H9 (cell line): ENCODE results near the gene AHI1. TPM values are rescaled to one million over a fixed set of nuclear protein-coding genes. Genes with fewer than 3 reads are reported as not detected.

ENCODE experiments used
- DNase-seq: peaks from one replicate; pipeline ENCODE4 v3.0.0-alpha.2; 2017
- H2AFZ ChIP-seq: one replicate; pipeline ENCODE4 v1.6.1; 2013; ENCODE audit warnings: mild to moderate bottlenecking, low read length, control low read depth, moderate library complexity
- H2AK5ac ChIP-seq: 2 replicates; pipeline ENCODE4 v1.6.1; 2013; ENCODE audit warnings: low read length, control low read depth, mixed read lengths; ENCODE audit not compliant: insufficient read length
- H2BK120ac ChIP-seq: one replicate; pipeline ENCODE4 v1.6.1; 2013; ENCODE audit warnings: low read depth, mild to moderate bottlenecking, low read length, control low read depth, inconsistent platforms; ENCODE audit not compliant: poor library complexity, severe bottlenecking
- H2BK12ac ChIP-seq: 2 replicates; pipeline ENCODE4 v1.6.1; 2013; ENCODE audit warnings: low read length, control low read depth, mixed read lengths, low read depth; ENCODE audit not compliant: insufficient read length
- H2BK15ac ChIP-seq: 2 replicates; pipeline ENCODE4 v1.6.1; 2013; ENCODE audit warnings: low read depth, low read length, control low read depth
- H2BK20ac ChIP-seq: one replicate; pipeline ENCODE4 v1.6.1; 2013; ENCODE audit warnings: low read depth, mild to moderate bottlenecking, low read length, control low read depth, inconsistent platforms; ENCODE audit not compliant: poor library complexity, severe bottlenecking
- H2BK5ac ChIP-seq: 2 replicates; pipeline ENCODE4 v1.6.1; 2013; ENCODE audit warnings: low read length, control low read depth, mixed read lengths; ENCODE audit not compliant: insufficient read length
- H3K14ac ChIP-seq: 2 replicates; pipeline ENCODE4 v1.6.1; 2013; ENCODE audit warnings: low read length, control low read depth; ENCODE audit not compliant: insufficient read depth
- H3K18ac ChIP-seq: 2 replicates; pipeline ENCODE4 v1.6.1; 2013; ENCODE audit warnings: low read depth, mild to moderate bottlenecking, mixed read lengths, low read length, control low read depth; ENCODE audit not compliant: insufficient read length
- H3K23ac ChIP-seq: 2 replicates; pipeline ENCODE4 v1.6.1; 2013; ENCODE audit warnings: low read length, control low read depth, mixed read lengths, low read depth; ENCODE audit not compliant: insufficient read length
- H3K23me2 ChIP-seq: 2 replicates; pipeline ENCODE4 v1.6.1; 2013; ENCODE audit warnings: low read depth, mild to moderate bottlenecking, mixed read lengths, low read length, control low read depth; ENCODE audit not compliant: insufficient read length, poor library complexity, severe bottlenecking
- H3K27ac ChIP-seq: 2 replicates; pipeline ENCODE4 v1.5.1; 2013; ENCODE audit warnings: low read length, control low read depth, mixed read lengths, low read depth; ENCODE audit not compliant: insufficient read length
- H3K27me3 ChIP-seq: 2 replicates; pipeline ENCODE4 v1.6.1; 2013; ENCODE audit warnings: low read length, control low read depth, inconsistent platforms; ENCODE audit not compliant: insufficient read depth
- H3K4ac ChIP-seq: 2 replicates; pipeline ENCODE4 v1.6.1; 2013; ENCODE audit warnings: low read depth, mild to moderate bottlenecking, control low read depth, inconsistent platforms, low read length, moderate library complexity
- H3K4me1 ChIP-seq: 2 replicates; pipeline ENCODE4 v1.6.1; 2013; ENCODE audit warnings: low read length, control low read depth, inconsistent platforms; ENCODE audit not compliant: insufficient read depth
- H3K4me2 ChIP-seq: 2 replicates; pipeline ENCODE4 v1.6.1; 2013; ENCODE audit warnings: low read length, control low read depth, mixed read lengths; ENCODE audit not compliant: insufficient read length, insufficient read depth
- H3K56ac ChIP-seq: 2 replicates; pipeline ENCODE4 v1.6.1; 2013; ENCODE audit warnings: low read depth, mild to moderate bottlenecking, mixed read lengths, low read length, control low read depth; ENCODE audit not compliant: insufficient read length
- H3K79me1 ChIP-seq: 2 replicates; pipeline ENCODE4 v1.6.1; 2013; ENCODE audit warnings: low read depth, mild to moderate bottlenecking, moderate library complexity, low read length, control low read depth, inconsistent platforms; ENCODE audit not compliant: insufficient read depth, poor library complexity, severe bottlenecking
- H3K79me2 ChIP-seq: 2 replicates; pipeline ENCODE4 v1.6.1; 2013; ENCODE audit warnings: low read length, control low read depth, inconsistent platforms; ENCODE audit not compliant: insufficient read depth
- H3K9ac ChIP-seq: 2 replicates; pipeline ENCODE4 v1.6.1; 2013; ENCODE audit warnings: low read length, control low read depth, mixed read lengths; ENCODE audit not compliant: insufficient read length; ENCODE audit errors: extremely low read depth
- H3K9me3 ChIP-seq: one replicate; pipeline ENCODE4 v1.6.1; 2013; ENCODE audit warnings: low read depth, low read length, inconsistent platforms; ENCODE audit not compliant: control insufficient read depth
- H3T11ph ChIP-seq: one replicate; pipeline ENCODE4 v1.6.1; 2013; ENCODE audit warnings: mild to moderate bottlenecking, low read length, control low read depth, inconsistent platforms
- H4K20me1 ChIP-seq: one replicate; pipeline ENCODE4 v1.6.1; 2013; ENCODE audit not compliant: control insufficient read depth, insufficient read length, insufficient read depth
- H4K5ac ChIP-seq: 2 replicates; pipeline ENCODE4 v1.6.1; 2013; ENCODE audit warnings: low read depth, mild to moderate bottlenecking, mixed read lengths, low read length, control low read depth; ENCODE audit not compliant: insufficient read length
- H4K8ac ChIP-seq: replicated peaks from 2 replicates; pipeline ENCODE4 v1.6.1; 2013; ENCODE audit warnings: low read length, control low read depth, mixed read lengths, low read depth; ENCODE audit not compliant: insufficient read length
- H4K91ac ChIP-seq: 2 replicates; pipeline ENCODE4 v1.6.1; 2013; ENCODE audit warnings: low read depth, mild to moderate bottlenecking, moderate library complexity, mixed read lengths, low read length, control low read depth; ENCODE audit not compliant: insufficient read length
- H3K27ac Mint-ChIP-seq, 3 experiments: 2 replicates in 2 of 3; 3 replicates in 1 of 3; pipeline ENCODE4 v1.8.0; 2020 to 2021; ENCODE audit warnings: mixed read lengths in 3 of 3, mild to moderate bottlenecking in 1 of 3, moderate library complexity in 1 of 3
- H3K27me3 Mint-ChIP-seq: 2 replicates; pipeline ENCODE4 v1.8.0; 2021; ENCODE audit warnings: low read depth, mild to moderate bottlenecking, moderate library complexity, mixed read lengths
- H3K36me3 Mint-ChIP-seq, 3 experiments: 2 replicates in 2 of 3; 3 replicates in 1 of 3; pipeline ENCODE4 v1.8.0; 2020 to 2021; ENCODE audit warnings: low read depth in 3 of 3, mixed read lengths in 3 of 3; ENCODE audit not compliant: insufficient read depth in 1 of 3
- H3K4me1 Mint-ChIP-seq, 2 experiments: 2 replicates each; pipeline ENCODE4 v1.8.0; 2020; ENCODE audit warnings: mixed read lengths in 2 of 2
- H3K4me3 Mint-ChIP-seq, 2 experiments: 2 replicates in 1 of 2; 3 replicates in 1 of 2; pipeline ENCODE4 v1.8.0; 2020 to 2021; ENCODE audit warnings: mild to moderate bottlenecking in 2 of 2, mixed read lengths in 2 of 2, moderate library complexity in 1 of 2
- H3K9me3 Mint-ChIP-seq, 2 experiments: 2 replicates in 1 of 2; 3 replicates in 1 of 2; pipeline ENCODE4 v1.8.0; 2020; ENCODE audit warnings: mild to moderate bottlenecking in 2 of 2, mixed read lengths in 2 of 2, moderate library complexity in 1 of 2
- total RNA-seq: library from RNA; stranded (reverse); gene quantifications from 2 replicates; pipeline ENCODE4 v1.2.1, GENCODE V29; 2021
- TF ChIP-seq, protein P1 (sequence below): fragments of 200-600 bp; sonication (generic); conservative IDR thresholded peaks from 3 replicates; pipeline ENCODE4 v1.8.0; 2021; ENCODE audit warnings: antibody characterized with exemption, mild to moderate bottlenecking

AHI1 gene
- total RNA-seq, 1 experiment from 2014 or later, result 9.9 TPM

DNA sequence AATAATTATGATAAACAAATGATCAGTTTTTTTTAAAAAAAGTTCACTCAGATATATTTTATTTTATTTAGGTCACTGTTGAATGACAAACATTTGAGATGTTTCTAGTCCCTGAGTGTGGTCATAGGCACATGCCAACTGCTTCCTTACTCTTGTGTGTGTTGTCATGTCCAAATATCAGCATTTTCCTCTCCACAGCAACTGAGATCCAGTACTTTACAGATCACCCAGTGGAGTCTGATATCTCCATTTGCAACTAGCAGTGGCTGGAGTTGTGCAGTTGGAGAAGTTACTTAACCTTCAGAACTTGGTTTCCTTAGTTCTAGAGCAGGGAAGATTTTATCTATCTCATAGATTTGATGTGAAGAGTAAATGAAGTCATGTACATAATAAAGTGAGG is 215.1 kb downstream of the AHI1 start:
- no peak for DNase-seq
- no peak overlapping the region for H2BK20ac ChIP-seq
- no peaks in the 10 kb centered on the region for H3K23me2 ChIP-seq
- Mint-ChIP-seq H3K36me3 (no peaks in the 10 kb centered on the region), H3K4me3 (no peak overlapping the region), H3K9me3 (no peaks in the 10 kb centered on the region; a peak in 1 of 5 replicates), H3K4me1 (peaks cover 0 to 5% of the 10 kb centered on the region in 2 experiments; a peak in 1 of 4 replicates), H3K27ac (no peak overlapping the region), H3K27me3 (no peaks in the 10 kb centered on the region)
- H4K20me1 ChIP-seq, result no peaks in the 10 kb centered on the region
- H4K5ac ChIP-seq, result no peak overlapping the region
- no peak overlapping the region for H2BK12ac ChIP-seq
- H2BK120ac ChIP-seq, result no peak overlapping the region
- no peak overlapping the region for H3K14ac ChIP-seq
- no peaks in the 10 kb centered on the region for H3K27me3 ChIP-seq
- no peak overlapping the region for H3K18ac ChIP-seq
- no peak overlapping the region for H2AK5ac ChIP-seq
- no peak overlapping the region for H4K8ac ChIP-seq
- no peak overlapping the region for H3K56ac ChIP-seq
- no peaks in the 10 kb centered on the region for H3K4me1 ChIP-seq
- no peaks in the 10 kb centered on the region for H3K9me3 ChIP-seq
- TF ChIP-seq, protein P1, sequence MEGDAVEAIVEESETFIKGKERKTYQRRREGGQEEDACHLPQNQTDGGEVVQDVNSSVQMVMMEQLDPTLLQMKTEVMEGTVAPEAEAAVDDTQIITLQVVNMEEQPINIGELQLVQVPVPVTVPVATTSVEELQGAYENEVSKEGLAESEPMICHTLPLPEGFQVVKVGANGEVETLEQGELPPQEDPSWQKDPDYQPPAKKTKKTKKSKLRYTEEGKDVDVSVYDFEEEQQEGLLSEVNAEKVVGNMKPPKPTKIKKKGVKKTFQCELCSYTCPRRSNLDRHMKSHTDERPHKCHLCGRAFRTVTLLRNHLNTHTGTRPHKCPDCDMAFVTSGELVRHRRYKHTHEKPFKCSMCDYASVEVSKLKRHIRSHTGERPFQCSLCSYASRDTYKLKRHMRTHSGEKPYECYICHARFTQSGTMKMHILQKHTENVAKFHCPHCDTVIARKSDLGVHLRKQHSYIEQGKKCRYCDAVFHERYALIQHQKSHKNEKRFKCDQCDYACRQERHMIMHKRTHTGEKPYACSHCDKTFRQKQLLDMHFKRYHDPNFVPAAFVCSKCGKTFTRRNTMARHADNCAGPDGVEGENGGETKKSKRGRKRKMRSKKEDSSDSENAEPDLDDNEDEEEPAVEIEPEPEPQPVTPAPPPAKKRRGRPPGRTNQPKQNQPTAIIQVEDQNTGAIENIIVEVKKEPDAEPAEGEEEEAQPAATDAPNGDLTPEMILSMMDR, result no peak
- no peak overlapping the region for H2BK15ac ChIP-seq
- no peak overlapping the region for H2BK5ac ChIP-seq
- H4K91ac ChIP-seq, result no peak overlapping the region
- H3K4ac ChIP-seq, result no peak overlapping the region
- H2AFZ ChIP-seq, result no peak overlapping the region
- no peak overlapping the region for H3K9ac ChIP-seq
- no peak overlapping the region for H3K27ac ChIP-seq
- H3K4me2 ChIP-seq, result no peak overlapping the region
- H3K23ac ChIP-seq, result no peak overlapping the region
- no peaks in the 10 kb centered on the region for H3K79me2 ChIP-seq
- no peaks in the 10 kb centered on the region for H3K79me1 ChIP-seq
- H3T11ph ChIP-seq, result no peak overlapping the region
